Measurements from ENCODE around the gene CRACR2B.

The CRACR2B gene

DNA sequence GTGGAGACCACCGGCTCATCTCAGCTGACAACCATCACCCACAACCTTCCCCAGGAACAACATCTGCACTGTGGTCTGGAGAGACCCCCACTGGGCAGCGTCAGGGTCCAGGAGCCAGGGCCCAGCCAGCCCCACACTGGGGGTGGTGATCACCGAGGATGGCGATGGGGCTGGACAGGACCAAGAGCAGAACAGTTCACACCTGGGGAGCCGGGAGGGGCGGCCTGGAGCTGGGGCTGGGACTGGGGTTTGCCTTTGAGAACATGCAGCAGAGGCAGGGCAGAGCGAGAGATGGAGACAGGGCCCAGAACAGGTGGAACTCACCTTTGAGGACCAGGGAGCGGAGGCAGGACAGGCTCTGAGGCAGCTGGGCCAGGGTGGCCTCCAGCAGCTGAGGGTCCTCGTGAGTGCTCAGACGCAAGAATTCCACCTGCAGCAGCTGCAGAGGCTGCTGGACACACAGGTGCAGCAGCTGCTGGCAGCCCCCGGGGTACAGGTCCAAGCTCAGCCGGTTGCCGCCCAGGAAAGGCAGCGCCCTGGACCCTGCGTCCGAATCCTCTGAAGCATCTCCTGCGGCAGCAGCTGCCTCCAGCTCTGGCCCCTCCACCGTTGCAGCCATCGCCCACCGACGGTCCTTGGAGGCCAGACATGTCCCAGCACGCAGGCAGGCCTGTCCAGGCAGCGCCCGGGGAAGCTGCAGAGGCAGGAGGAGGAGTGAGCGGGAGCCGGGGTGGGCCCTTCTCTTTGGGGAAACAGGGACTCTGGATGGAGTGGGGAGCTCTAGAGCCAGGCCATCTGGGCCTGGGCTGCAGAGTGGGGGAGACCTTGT, 23.7 kb upstream of the CRACR2B start:
- Histone ChIP-seq H3K9ac (ENCODE audit: low read length) (peak overlapping the region; percentile 89), H3F3A (ENCODE audit: insufficient read depth) (peaks cover 13% of the 10 kb centered on the region), H3K4me2 (ENCODE audit: low read depth, low read length, poor library complexity, severe bottlenecking) (peak overlapping the region; percentile 61), H3K79me2 (ENCODE audit: insufficient read depth, low read length) (peaks cover 13% of the 10 kb centered on the region), H3K27me3 (ENCODE audit: low read length) (no peaks in the 10 kb centered on the region), H4K20me1 (ENCODE audit: low read depth, low read length) (no peaks in the 10 kb centered on the region), H2AFZ (ENCODE audit: low read depth, low read length, severe bottlenecking) (no peak overlapping the region), H3K9me3 (ENCODE audit: insufficient read depth, low read length) (no peaks in the 10 kb centered on the region), H3K9me2 (replicated peaks; ENCODE audit: insufficient read depth, low read length) (no peaks in the 10 kb centered on the region), H3K27ac (ENCODE audit: low read depth, low read length) (peak overlapping the region; percentile 75), H3K4me3 (ENCODE audit: insufficient read depth, low read length, poor library complexity, severe bottlenecking) (peak overlapping the region; percentile 68), H3K36me3 (ENCODE audit: low read length) (no peaks in the 10 kb centered on the region)
- no peak for TF ChIP-seq EZH2phosphoT487 (conservative IDR thresholded peaks at IDR 0.05; ENCODE audit: low read length)
- TF ChIP-seq, protein P1, sequence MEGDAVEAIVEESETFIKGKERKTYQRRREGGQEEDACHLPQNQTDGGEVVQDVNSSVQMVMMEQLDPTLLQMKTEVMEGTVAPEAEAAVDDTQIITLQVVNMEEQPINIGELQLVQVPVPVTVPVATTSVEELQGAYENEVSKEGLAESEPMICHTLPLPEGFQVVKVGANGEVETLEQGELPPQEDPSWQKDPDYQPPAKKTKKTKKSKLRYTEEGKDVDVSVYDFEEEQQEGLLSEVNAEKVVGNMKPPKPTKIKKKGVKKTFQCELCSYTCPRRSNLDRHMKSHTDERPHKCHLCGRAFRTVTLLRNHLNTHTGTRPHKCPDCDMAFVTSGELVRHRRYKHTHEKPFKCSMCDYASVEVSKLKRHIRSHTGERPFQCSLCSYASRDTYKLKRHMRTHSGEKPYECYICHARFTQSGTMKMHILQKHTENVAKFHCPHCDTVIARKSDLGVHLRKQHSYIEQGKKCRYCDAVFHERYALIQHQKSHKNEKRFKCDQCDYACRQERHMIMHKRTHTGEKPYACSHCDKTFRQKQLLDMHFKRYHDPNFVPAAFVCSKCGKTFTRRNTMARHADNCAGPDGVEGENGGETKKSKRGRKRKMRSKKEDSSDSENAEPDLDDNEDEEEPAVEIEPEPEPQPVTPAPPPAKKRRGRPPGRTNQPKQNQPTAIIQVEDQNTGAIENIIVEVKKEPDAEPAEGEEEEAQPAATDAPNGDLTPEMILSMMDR (IDR thresholded peaks at IDR 0.05; ENCODE audit: insufficient read depth, low read length, poor library complexity, severe bottlenecking), result no peak

DNA sequence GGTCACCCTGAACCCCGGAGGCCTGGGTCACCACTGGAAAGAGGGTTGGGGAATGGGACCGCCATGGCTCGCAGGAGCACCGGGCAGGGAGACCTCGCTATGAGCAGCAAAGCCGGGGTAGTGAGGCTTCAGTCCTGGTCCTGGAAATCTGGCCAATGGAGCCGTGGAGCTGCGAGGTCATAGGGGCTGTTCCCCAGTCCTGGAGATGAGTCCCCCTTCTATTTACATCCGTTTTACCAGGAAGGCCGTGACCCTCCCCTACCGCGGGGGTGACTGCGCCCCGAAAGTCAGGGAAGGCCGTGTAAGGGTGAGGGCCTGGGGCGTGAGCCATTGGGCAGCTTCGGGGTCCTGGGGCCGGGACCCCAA, 23.1 kb upstream of the CRACR2B start:
- peak overlapping the region; percentile 75 for H3K27ac ChIP-seq (ENCODE audit: low read depth, low read length)
- H3K27me3 ChIP-seq (ENCODE audit: low read length), result no peaks in the 10 kb centered on the region
- no peaks in the 10 kb centered on the region for H3K9me2 ChIP-seq (replicated peaks; ENCODE audit: insufficient read depth, low read length)
- no peaks in the 10 kb centered on the region for H3K36me3 ChIP-seq (ENCODE audit: low read length)
- no peak overlapping the region for H2AFZ ChIP-seq (ENCODE audit: low read depth, low read length, severe bottlenecking)
- peaks cover 16% of the 10 kb centered on the region for H3K79me2 ChIP-seq (ENCODE audit: insufficient read depth, low read length)
- H3K9me3 ChIP-seq (ENCODE audit: insufficient read depth, low read length), result no peaks in the 10 kb centered on the region
- TF ChIP-seq, protein P1 (IDR thresholded peaks at IDR 0.05; ENCODE audit: insufficient read depth, low read length, poor library complexity, severe bottlenecking), result no peak
- TF ChIP-seq EZH2phosphoT487 (conservative IDR thresholded peaks at IDR 0.05; ENCODE audit: low read length), result no peak
- peak overlapping the region; percentile 68 for H3K4me3 ChIP-seq (ENCODE audit: insufficient read depth, low read length, poor library complexity, severe bottlenecking)
- H3F3A ChIP-seq (ENCODE audit: insufficient read depth), result peaks cover 13% of the 10 kb centered on the region
- H3K9ac ChIP-seq (ENCODE audit: low read length), result peak overlapping the region; percentile 89
- H4K20me1 ChIP-seq (ENCODE audit: low read depth, low read length), result no peaks in the 10 kb centered on the region
- H3K4me2 ChIP-seq (ENCODE audit: low read depth, low read length, poor library complexity, severe bottlenecking), result peak overlapping the region; percentile 61

DNA sequence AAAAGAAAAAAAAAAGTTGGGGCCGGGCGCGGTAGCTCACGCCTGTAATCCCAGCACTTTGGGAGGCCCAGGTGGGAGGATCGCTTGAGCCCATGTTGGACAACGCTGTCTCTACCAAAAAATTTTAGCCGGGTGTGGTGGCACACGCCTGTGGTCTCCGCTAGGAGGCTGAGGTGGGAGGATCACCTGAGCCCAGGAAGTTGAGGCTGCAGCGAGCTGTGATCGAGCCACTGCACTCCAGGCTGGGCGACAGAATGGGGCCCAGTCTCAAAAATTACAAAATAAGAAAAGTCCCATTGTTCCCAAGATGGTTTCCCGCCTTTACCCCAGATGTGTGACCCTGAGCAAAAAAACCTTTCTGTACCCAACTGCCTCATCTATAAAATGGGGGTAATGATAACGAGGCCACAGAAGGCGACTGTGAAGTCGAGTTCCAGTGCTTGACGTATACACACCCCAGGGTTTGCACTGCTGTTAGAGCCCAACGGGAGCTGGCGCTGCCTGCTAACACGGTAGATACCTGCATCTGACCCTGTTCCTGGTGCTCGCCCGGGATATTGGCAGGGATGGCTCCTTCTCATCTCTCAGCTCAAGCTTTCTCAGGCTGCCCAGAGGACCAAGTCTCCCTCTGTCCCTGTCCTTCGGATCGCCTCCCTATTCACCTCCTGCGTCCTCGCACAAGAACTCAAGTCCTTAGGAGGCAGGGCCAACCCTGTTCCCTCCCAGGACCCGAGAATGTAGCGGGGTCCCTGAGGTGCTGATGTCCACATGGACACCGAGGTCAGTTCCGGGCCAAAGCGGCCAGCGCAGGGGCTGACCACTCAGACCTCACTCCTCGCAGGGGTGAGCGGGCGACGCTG, 19.1 kb upstream of the CRACR2B start:
- Histone ChIP-seq H3K36me3 (ENCODE audit: low read length) (peaks cover 25% of the 10 kb centered on the region), H3F3A (ENCODE audit: insufficient read depth) (peaks cover 47% of the 10 kb centered on the region), H3K4me3 (ENCODE audit: insufficient read depth, low read length, poor library complexity, severe bottlenecking) (peak overlapping the region; percentile 71), H2AFZ (ENCODE audit: low read depth, low read length, severe bottlenecking) (peak overlapping the region; percentile 20), H3K27me3 (ENCODE audit: low read length) (no peaks in the 10 kb centered on the region), H3K9me2 (replicated peaks; ENCODE audit: insufficient read depth, low read length) (no peaks in the 10 kb centered on the region), H3K4me2 (ENCODE audit: low read depth, low read length, poor library complexity, severe bottlenecking) (peak overlapping the region; percentile 84), H3K9me3 (ENCODE audit: insufficient read depth, low read length) (no peaks in the 10 kb centered on the region), H3K79me2 (ENCODE audit: insufficient read depth, low read length) (peaks cover 36% of the 10 kb centered on the region), H3K27ac (ENCODE audit: low read depth, low read length) (peak overlapping the region; percentile 85), H3K9ac (ENCODE audit: low read length) (peak overlapping the region; percentile 95), H4K20me1 (ENCODE audit: low read depth, low read length) (peaks cover 10% of the 10 kb centered on the region; the same call in 1 of the 2 replicates)
- TF ChIP-seq, protein P1 (IDR thresholded peaks at IDR 0.05; ENCODE audit: insufficient read depth, low read length, poor library complexity, severe bottlenecking), result no peak
- no peak for TF ChIP-seq EZH2phosphoT487 (conservative IDR thresholded peaks at IDR 0.05; ENCODE audit: low read length)
